Spleen (tissue), 7 donors: ENCODE measurements around the gene SCGB1C1.
"Not testable (repeated sequence)": the region's sequence is repeated elsewhere in the genome, so short reads cannot be mapped to it uniquely, and the experiment has no call there.

Experiments used
- POLR2A ChIP-seq, 3 donors: fragments of 450-650 bp; IDR thresholded peaks; one replicate each; pipeline ENCODE4 v1.5.1; 2017; ENCODE audit warnings: antibody characterized with exemption in 3 of 3, mild to moderate bottlenecking in 1 of 3
- POLR2AphosphoS5 ChIP-seq, 3 donors: sonication (generic); formaldehyde crosslinking; IDR thresholded peaks; one replicate each; pipeline ENCODE4 v1.5.1; 2017; ENCODE audit warnings: antibody characterized with exemption in 3 of 3
- TF ChIP-seq, protein P1 (sequence below), 11 experiments: fragments of 200-600 bp in 7 of 11; fragments of 450-650 bp in 4 of 11; sonication (generic) in 4 of 11; IDR thresholded peaks in 8 of 11; conservative IDR thresholded peaks in 3 of 11; 1 replicate in 7 of 11; 2 replicates in 4 of 11; pipeline versions ENCODE4 v1.4.0 to v1.8.0; 2016 to 2021; ENCODE audit warnings: antibody characterized with exemption in 11 of 11, inconsistent platforms in 4 of 11, mild to moderate bottlenecking in 1 of 11
- donor health status: DM: no; HTN: no; CAD: no; lungs with moderate emphysema.
- donor health status: DM: no; HTN: no; CAD: no.
- donor health status: DM: no; HTN: no; CAD: no.

DNA sequence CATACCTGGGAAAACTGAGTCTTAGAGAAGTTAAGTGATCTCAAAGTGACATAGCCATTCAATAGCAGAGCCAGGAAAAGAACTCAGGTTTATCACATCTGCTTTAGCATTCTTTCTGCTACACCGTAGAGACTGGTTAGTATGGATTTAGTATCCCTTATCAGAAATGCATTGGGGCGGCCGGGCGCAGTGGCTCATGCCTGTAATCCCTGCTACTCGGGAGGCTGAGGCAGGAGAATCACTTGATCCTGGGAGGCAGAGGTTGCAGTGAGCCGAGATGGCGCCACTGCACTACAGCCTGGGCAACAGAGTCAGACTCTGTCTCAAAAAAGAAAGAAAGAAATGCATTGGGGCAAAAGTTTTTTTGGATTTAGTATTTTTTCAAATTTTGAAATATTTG, 45.5 kb downstream of the SCGB1C1 start:
- not testable (repeated sequence) for TF ChIP-seq POLR2AphosphoS5, POLR2A (IDR thresholded peaks at IDR 0.05)
- TF ChIP-seq, protein P1, sequence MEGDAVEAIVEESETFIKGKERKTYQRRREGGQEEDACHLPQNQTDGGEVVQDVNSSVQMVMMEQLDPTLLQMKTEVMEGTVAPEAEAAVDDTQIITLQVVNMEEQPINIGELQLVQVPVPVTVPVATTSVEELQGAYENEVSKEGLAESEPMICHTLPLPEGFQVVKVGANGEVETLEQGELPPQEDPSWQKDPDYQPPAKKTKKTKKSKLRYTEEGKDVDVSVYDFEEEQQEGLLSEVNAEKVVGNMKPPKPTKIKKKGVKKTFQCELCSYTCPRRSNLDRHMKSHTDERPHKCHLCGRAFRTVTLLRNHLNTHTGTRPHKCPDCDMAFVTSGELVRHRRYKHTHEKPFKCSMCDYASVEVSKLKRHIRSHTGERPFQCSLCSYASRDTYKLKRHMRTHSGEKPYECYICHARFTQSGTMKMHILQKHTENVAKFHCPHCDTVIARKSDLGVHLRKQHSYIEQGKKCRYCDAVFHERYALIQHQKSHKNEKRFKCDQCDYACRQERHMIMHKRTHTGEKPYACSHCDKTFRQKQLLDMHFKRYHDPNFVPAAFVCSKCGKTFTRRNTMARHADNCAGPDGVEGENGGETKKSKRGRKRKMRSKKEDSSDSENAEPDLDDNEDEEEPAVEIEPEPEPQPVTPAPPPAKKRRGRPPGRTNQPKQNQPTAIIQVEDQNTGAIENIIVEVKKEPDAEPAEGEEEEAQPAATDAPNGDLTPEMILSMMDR (IDR thresholded peaks at IDR 0.05 in 8 of 11, conservative IDR thresholded peaks at IDR 0.05 in 3 of 11) = not testable (repeated sequence)
